IPS DF 6.9 (cell line): ENCODE measurements around the gene RPS6KA2.
A peak's percentile ranks its signal among the peaks of the same experiment; 100 is the strongest.
"Not testable (repeated sequence)": the region's sequence is repeated elsewhere in the genome, so short reads cannot be mapped to it uniquely, and the experiment has no call there.

ENCODE experiments used
- DNase-seq: peaks from one replicate; pipeline ENCODE4 v3.0.0-alpha.2; 2013; ENCODE audit warnings: low read depth, low spot score
- H3K27ac ChIP-seq: one replicate; pipeline ENCODE4 v1.5.1; 2013; ENCODE audit warnings: low read length, control low read depth
- H3K27me3 ChIP-seq: 2 replicates; pipeline ENCODE4 v1.6.1; 2013; ENCODE audit warnings: mild to moderate bottlenecking, low read length; ENCODE audit not compliant: control insufficient read depth, insufficient read depth
- H3K36me3 ChIP-seq: 2 replicates; pipeline ENCODE4 v1.6.1; 2013; ENCODE audit warnings: low read length; ENCODE audit not compliant: control insufficient read depth, insufficient read depth
- H3K4me1 ChIP-seq: 2 replicates; pipeline ENCODE4 v1.6.1; 2013; ENCODE audit warnings: low read length; ENCODE audit not compliant: control insufficient read depth, insufficient read depth
- H3K4me3 ChIP-seq: 2 replicates; pipeline ENCODE4 v1.5.1; 2013; ENCODE audit warnings: mild to moderate bottlenecking, low read length
- H3K9me3 ChIP-seq: 2 replicates; pipeline ENCODE4 v1.6.1; 2013; ENCODE audit warnings: low read length, inconsistent platforms; ENCODE audit not compliant: control insufficient read depth, insufficient read depth
- WGBS: extraction: QIAGEN DNeasy Blood & Tissue Kit; methylation state at CpG from one replicate; pipeline ENCODE4 v1.1.7; 2013; ENCODE audit warnings: mixed read lengths, missing lambda C conversion rate; ENCODE audit not compliant: insufficient read length, insufficient coverage; 5-methylcytosine and 5-hydroxymethylcytosine counted together

The RPS6KA2 gene

DNA sequence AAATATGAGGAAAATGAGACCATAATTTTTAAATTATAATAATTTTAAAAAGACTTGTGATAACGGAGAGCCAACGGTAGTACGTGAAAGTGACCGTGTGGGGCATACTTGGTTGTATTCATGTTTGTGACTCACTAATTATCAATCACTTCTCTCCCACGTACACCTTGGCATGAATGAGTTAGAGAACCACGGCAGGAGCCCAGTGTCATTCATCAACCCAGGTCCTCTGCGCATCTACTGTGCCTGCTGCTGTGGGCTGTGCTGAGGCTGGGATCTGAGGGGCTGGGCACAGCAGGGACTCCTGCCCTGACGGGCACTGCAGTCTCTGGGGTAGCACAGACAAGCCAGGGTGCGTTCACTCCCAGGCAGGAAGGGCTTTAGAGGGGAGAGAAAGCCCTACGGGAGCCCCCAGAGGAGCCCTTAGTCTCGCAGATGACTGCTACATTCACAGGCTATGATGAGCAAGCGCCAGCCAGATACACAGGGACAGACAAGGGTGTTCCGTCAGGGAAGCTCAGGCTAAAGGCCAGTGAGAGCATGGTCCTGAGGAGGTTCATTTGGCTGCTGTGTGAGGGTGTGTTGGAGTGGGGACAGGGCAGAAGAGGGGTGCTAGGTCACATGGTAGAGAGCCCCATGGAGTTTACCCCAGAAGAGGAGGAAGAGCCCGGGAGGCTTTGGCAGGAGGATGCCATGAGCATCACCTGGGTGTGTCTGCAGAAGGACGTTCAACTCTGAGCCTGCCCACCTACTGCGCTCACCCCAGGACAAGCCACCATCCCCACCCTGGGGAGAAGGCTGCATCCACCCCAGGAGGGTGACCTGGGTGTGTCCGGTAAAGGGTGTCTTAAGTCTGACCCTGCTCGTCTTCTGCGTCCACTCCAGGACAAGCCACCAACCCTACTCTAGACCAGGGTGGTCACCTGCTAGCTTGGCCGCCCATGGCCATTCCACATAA is 8.2 kb upstream of the RPS6KA2 start:
- Histone ChIP-seq H3K4me1 (peaks cover 2% of the 10 kb centered on the region; the same call in 1 of the 2 replicates), H3K4me3 (no peak overlapping the region), H3K27me3 (no peaks in the 10 kb centered on the region), H3K36me3 (no peaks in the 10 kb centered on the region), H3K9me3 (no peaks in the 10 kb centered on the region), H3K27ac (no peak overlapping the region)
- no peak for DNase-seq
- WGBS: no CpG with 5 or more reads among the region's 20 CpGs

DNA sequence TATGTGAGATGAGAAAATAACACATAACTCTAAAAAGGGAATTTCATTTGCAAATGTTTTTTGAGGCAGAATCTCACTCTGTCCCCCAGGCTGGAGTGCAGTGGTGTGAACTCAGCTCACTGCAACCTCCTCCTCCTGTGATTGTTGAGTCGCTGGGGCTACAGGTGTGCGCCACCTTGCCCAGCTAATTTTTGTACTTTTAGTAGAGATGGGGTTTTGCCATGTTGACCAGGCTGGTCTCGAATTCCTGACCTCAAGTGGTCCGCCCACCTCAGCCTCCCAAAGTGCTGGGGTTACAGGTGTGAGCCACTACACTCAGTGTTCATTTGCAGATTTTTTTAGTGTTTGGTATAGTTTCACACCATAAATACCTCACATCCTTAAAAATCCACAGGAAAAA is 7.5 kb upstream of the RPS6KA2 start:
- not testable (repeated sequence) for DNase-seq, H3K27me3 ChIP-seq, H3K9me3 ChIP-seq, H3K36me3 ChIP-seq, H3K27ac ChIP-seq, H3K4me1 ChIP-seq, H3K4me3 ChIP-seq
- no CpG with 5 or more reads among the region's 4 CpGs for WGBS

DNA sequence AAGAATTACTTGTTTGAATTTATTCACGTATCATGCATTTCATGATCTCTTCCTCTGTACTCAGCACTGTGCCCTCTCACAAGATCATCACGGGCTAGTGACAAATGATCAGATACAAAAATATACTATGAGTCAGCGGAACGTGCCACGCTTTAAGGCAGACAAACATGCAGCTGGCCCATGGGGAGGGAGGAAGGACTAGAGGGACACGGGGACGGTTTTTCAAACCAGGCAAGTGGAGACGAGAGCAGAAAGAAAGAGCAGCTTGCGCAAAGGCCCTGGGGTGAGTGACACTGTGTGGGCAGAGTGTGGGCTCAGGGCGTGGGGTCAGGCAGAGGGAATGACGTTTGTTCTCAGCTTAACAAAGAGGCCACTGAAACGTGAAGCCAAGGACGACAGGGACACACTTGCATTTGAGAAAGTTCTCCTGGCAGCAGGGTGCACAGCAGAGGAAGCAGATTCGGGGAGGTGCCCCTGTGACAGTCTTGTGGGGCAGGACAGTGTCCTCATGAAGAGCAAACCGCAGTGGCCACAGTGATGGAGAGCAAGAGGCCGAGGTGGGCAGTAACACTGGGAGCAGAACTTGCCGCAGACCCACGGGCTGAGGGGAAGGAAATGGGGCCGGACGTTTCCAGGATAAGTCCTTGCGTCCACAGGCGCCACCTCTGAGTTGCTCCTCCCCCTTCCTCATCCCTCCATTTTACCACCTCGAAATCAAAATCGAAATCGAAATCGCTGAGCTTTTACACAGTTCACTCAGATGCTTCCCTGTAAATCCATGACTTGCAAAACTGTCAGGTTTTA is 6.9 kb upstream of the RPS6KA2 start:
- Histone ChIP-seq H3K9me3 (no peaks in the 10 kb centered on the region), H3K4me1 (peaks cover 4% of the 10 kb centered on the region; the same call in 1 of the 2 replicates), H3K36me3 (no peaks in the 10 kb centered on the region), H3K4me3 (no peak overlapping the region), H3K27me3 (no peaks in the 10 kb centered on the region), H3K27ac (no peak overlapping the region)
- DNase-seq: no peak
- 100% methylated on average over 4 of the region's 26 CpGs for WGBS

DNA sequence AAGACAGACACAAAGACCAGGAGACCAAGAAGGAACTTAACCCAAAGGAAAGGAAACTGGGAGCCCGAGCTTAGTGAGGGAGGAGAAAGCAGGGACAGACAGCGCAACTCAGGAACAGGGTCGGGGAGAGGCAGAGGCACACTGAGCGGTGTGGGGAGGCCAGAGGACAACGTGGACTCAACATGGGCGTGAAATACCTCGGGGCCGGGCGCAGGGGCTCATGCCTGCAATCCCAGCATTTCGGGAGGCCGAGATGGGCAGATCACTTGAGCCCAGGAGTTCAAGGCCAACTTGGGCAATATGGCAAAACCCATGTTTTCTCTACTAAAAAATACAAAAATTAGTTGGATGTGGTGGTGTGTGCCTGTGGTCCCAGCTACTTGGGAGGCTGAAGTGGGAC is 5.7 kb upstream of the RPS6KA2 start:
- Histone ChIP-seq H3K36me3 (no peaks in the 10 kb centered on the region), H3K27me3 (no peaks in the 10 kb centered on the region), H3K4me1 (peaks cover 5% of the 10 kb centered on the region; the same call in 1 of the 2 replicates), H3K9me3 (no peaks in the 10 kb centered on the region), H3K27ac (no peak overlapping the region), H3K4me3 (no peak overlapping the region)
- DNase-seq: no peak
- no CpG with 5 or more reads among the region's 11 CpGs for WGBS

DNA sequence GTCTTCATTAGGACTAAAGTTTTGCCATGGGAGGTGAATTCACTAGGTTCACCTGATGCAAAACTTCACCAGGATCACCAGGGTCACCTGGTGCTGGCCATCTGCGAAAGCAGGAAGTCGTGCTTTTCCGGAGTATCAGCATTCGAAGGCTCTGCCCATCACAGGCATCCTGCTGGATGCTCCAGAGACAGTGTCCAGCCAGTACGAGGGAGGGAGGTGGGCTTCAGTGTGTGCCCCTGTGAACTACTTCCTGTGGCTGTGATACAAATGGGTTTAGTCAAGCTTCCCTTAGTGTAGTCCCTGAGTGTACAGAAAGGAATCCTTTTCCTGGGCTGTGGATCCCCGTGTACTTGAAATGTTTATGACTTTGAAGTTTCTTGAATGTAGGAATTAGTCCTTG is 3.4 kb upstream of the RPS6KA2 start:
- H3K27ac ChIP-seq: no peak overlapping the region
- no CpG with 5 or more reads among the region's 6 CpGs for WGBS
- peaks cover 5% of the 10 kb centered on the region; the same call in 1 of the 2 replicates for H3K27me3 ChIP-seq
- H3K9me3 ChIP-seq: no peaks in the 10 kb centered on the region
- DNase-seq: no peak
- no peak overlapping the region for H3K4me3 ChIP-seq
- H3K36me3 ChIP-seq: no peaks in the 10 kb centered on the region
- 0 out of 2 replicates have a peak, but pooled peaks cover 3% of the 10 kb centered on the region for H3K4me1 ChIP-seq

DNA sequence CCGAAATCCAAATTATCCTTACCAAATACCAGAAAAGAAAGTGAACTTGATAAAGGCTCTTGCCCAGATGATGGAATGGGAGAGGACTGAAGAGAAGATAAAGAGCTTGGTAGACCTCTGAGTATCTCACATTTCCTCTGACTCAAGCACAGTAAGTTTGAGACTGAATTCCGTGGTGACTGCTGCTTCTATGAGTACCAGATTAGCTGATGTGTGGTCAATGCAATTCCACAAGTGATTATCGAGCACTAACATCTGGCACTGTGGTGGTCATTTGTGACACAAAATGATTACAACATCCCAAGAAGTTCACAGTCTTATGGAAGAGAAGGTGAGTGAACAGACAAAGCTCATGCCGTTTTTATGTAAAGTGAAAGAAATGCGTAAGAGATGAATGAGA is 2.6 kb upstream of the RPS6KA2 start:
- H3K27me3 ChIP-seq: peaks cover 5% of the 10 kb centered on the region; the same call in 1 of the 2 replicates
- no peak for DNase-seq
- WGBS: no CpG with 5 or more reads among the region's 5 CpGs
- no peak overlapping the region for H3K4me3 ChIP-seq
- H3K27ac ChIP-seq: no peak overlapping the region
- H3K9me3 ChIP-seq: no peaks in the 10 kb centered on the region
- 0 out of 2 replicates have a peak, but pooled peaks cover 3% of the 10 kb centered on the region for H3K4me1 ChIP-seq
- H3K36me3 ChIP-seq: no peaks in the 10 kb centered on the region

DNA sequence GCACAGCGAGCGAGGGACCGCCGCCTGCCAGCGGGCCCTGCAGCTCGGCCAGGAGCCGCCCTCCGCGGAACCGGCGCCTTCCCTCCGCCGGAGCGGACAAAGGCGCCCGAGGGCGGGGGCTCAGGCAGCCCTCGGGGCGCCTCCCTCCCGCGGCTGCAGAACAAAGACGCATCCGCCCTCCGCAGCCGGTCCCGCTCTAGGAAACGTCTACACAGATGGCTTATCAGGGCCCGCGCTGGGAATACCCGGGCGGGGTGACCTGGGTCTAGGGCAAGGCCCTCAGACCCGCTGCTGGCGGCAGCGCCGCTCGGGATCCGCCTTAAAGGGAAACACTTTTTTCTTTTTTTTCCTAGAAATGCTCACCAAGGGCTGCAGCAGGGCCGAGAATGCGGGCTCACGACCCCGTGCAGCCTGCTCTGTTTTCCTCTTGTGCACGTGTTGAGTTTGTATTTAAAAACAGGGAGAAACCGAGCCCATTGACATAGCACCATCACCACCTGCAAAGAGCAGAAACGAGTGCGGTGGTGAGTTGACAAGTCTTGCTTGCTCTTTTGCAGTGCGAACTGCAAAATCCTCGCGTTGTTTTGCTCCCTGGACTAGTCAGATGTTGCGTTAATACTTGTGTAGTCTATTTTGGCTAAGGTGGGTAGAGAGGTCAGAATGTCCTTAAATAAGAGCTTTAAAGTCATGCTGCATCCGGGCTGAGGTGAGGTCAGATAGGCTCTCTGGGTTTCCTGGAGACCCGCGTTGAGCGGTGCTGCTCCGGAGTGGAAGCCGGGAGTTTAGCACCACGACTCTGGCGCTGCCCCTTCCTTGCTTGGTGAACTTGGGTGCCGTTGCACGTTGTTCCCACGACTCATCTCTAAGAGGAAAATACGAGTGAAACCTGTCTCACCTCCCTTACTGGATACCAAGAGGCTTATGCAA is 1.1 kb upstream of the RPS6KA2 start:
- no CpG with 5 or more reads among the region's 61 CpGs for WGBS
- peak overlapping the region; percentile 49; the same call in 1 of the 2 replicates for H3K4me3 ChIP-seq
- no peaks in the 10 kb centered on the region for H3K36me3 ChIP-seq
- peaks cover 5% of the 10 kb centered on the region; the same call in 1 of the 2 replicates for H3K27me3 ChIP-seq
- no peak overlapping the region for H3K27ac ChIP-seq
- no peak for DNase-seq
- H3K9me3 ChIP-seq: no peaks in the 10 kb centered on the region
- 0 out of 2 replicates have a peak, but pooled peaks cover 3% of the 10 kb centered on the region for H3K4me1 ChIP-seq

DNA sequence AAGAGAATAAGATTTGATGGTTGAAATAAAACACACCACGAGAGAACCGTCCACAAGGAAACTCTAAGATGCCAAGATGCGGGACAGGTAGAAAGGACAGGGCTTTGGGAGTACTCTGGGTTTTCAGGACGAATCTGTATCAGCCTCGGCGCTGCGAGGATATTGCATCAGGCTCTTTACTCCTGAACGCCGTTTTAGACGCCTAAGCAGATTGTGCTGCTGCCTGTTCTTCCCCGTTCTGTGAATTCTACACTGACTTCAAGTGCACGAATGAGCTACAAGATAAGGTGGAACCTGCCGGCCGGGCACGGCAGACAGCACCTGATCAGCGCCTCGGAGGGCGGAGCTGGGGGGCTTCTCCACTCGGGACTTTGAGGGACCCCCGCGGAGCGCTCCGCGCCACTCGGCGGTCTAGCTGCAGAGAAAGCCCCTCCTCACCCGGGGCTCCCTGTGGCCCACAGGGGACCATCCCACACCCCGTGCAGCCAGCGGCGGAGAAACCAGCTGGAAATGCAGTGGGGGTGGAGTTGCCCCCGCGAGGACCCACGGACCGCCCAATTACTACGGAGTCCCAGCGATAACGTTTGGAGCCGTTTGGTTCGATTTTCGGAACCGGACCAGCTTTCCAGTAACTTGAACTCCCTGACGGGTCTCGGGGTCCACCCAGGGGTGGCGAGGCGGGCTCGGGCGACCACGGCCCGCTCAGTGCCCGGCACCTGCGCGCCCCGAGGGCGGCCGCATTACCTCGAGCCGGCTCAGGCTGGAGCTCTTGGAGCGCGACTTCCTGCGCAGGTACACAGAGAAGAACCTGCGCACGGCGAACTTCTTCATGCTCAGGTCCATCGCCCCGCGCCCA is 646 bp downstream of the RPS6KA2 start:
- no peak for DNase-seq
- Histone ChIP-seq H3K4me3 (peak overlapping the region; percentile 78), H3K4me1 (peaks cover 5% of the 10 kb centered on the region; the same call in 1 of the 2 replicates), H3K9me3 (no peaks in the 10 kb centered on the region), H3K27me3 (peaks cover 5% of the 10 kb centered on the region; the same call in 1 of the 2 replicates), H3K36me3 (no peaks in the 10 kb centered on the region), H3K27ac (no peak overlapping the region)
- no CpG with 5 or more reads among the region's 66 CpGs for WGBS

DNA sequence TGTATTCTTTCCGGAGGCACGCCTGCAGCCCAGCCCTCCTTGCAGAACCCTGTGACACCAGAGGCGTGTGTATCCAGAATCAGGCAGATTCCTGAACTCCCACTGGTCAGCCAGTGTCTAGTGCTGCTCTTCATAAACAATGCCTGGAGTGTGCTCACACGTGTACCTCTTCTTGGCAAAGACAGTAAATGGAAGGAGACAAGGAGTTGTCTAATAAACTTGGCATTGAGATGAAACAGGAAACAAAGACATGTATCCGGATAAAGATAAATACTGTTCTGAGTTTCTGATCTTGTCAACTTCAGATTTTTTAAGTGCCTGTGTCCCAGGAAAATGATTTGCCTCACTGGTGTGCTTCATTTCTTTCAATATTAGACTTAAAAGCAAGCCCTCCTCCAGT is 1.7 kb downstream of the RPS6KA2 start:
- no CpG with 5 or more reads among the region's 5 CpGs for WGBS
- no peak overlapping the region for H3K27ac ChIP-seq
- no peak overlapping the region for H3K4me3 ChIP-seq
- peaks cover 11% of the 10 kb centered on the region for H3K4me1 ChIP-seq
- no peaks in the 10 kb centered on the region for H3K36me3 ChIP-seq
- H3K9me3 ChIP-seq: no peaks in the 10 kb centered on the region
- H3K27me3 ChIP-seq: peaks cover 5% of the 10 kb centered on the region; the same call in 1 of the 2 replicates
- no peak for DNase-seq
